Osteoblast (primary cell): ENCODE measurements around the gene KLHL36. TPM values are rescaled to one million over a fixed set of nuclear protein-coding genes. Genes with fewer than 3 reads are reported as not detected.

ENCODE experiments used
- DNase-seq: peaks from one replicate; pipeline ENCODE4 v3.0.0; 2011; ENCODE audit warnings: low spot score, mixed read lengths; ENCODE audit not compliant: insufficient read length; ENCODE audit errors: missing footprints
- H2AFZ ChIP-seq: 2 replicates; pipeline ENCODE4 v1.6.0; 2011; ENCODE audit warnings: mild to moderate bottlenecking, low read length
- H3K27ac ChIP-seq: 2 replicates; pipeline ENCODE4 v1.5.1; 2011; ENCODE audit warnings: mild to moderate bottlenecking, low read depth, low read length, moderate library complexity
- H3K27me3 ChIP-seq: 2 replicates; pipeline ENCODE4 v1.6.0; 2012; ENCODE audit warnings: mild to moderate bottlenecking, control low read depth, inconsistent platforms, low read length, moderate library complexity; ENCODE audit not compliant: insufficient read depth
- H3K36me3 ChIP-seq: 2 replicates; pipeline ENCODE4 v1.5.1; 2011; ENCODE audit warnings: mild to moderate bottlenecking, low read length, control low read depth, moderate library complexity; ENCODE audit not compliant: insufficient read depth
- H3K4me1 ChIP-seq: 2 replicates; pipeline ENCODE4 v1.5.1; 2011; ENCODE audit warnings: mild to moderate bottlenecking, low read length, control low read depth, moderate library complexity; ENCODE audit not compliant: insufficient read depth
- H3K4me2 ChIP-seq: 2 replicates; pipeline ENCODE4 v1.6.0; 2011; ENCODE audit warnings: mild to moderate bottlenecking, low read length; ENCODE audit not compliant: insufficient read depth
- H3K4me3 ChIP-seq: fragments of 200-600 bp; sonication (generic); 3 replicates; pipeline ENCODE4 v1.5.1; 2012; ENCODE audit warnings: mild to moderate bottlenecking, low read length, inconsistent platforms; ENCODE audit not compliant: insufficient read depth
- H3K79me2 ChIP-seq: 2 replicates; pipeline ENCODE4 v1.6.0; 2012; ENCODE audit warnings: mild to moderate bottlenecking, low read length, control low read depth, inconsistent platforms; ENCODE audit not compliant: insufficient read depth
- H3K9me3 ChIP-seq: 2 replicates; pipeline ENCODE4 v1.5.1; 2011; ENCODE audit warnings: low read depth, low read length, control low read depth
- H4K20me1 ChIP-seq: 2 replicates; pipeline ENCODE4 v1.6.0; 2012; ENCODE audit warnings: mild to moderate bottlenecking, low read length, control low read depth; ENCODE audit not compliant: insufficient read depth
- CTCF ChIP-seq: IDR thresholded peaks from 2 replicates; pipeline ENCODE4 v1.5.1; 2011; ENCODE audit warnings: mild to moderate bottlenecking, low read depth, low read length, moderate library complexity; ENCODE audit errors: extremely low read depth
- total RNA-seq: library from RNA; depleted of rRNA; stranded (reverse); fragments of >200 nt; gene quantifications from 2 replicates; pipeline ENCODE4 v1.2.3, GENCODE V29; 2012

The KLHL36 gene
- total RNA-seq, 1 donor, result 69.1 TPM

- peaks cover 49% of the 10 kb centered on the region for H3K79me2 ChIP-seq
- H3K4me1 ChIP-seq, result peaks cover 6% of the 10 kb centered on the region
- H3K4me3 ChIP-seq, result peak within 1 kb of the TSS; percentile 80
- H3K27ac ChIP-seq, result peak within 1 kb of the TSS; percentile 57
- peak; percentile 99 for DNase-seq
- H3K4me2 ChIP-seq, result peak within 1 kb of the TSS; percentile 90
- no peaks in the 10 kb centered on the region for H3K27me3 ChIP-seq
- no peaks in the 10 kb centered on the region for H3K9me3 ChIP-seq
- H4K20me1 ChIP-seq, result peaks cover 32% of the 10 kb centered on the region
- peak within 1 kb of the TSS; percentile 77 for H2AFZ ChIP-seq
- no peak for TF ChIP-seq CTCF
- no peaks in the 10 kb centered on the region for H3K36me3 ChIP-seq
These were observed 51.6 kb downstream of the KLHL36 start, which contains the start of gene USP10 for GRCh38 chr16:84699712-84700445. Gene USP10, plus strand, starts transcription at chr16:84700000. Its CDS starts 91 bp downstream, at chr16:84700091.

GRCh38 chr16:84700446-84701300, 52.4 kb downstream of the KLHL36 start:
- no peaks in the 10 kb centered on the region for H3K27me3 ChIP-seq
- peaks cover 6% of the 10 kb centered on the region for H3K4me1 ChIP-seq
- H3K27ac ChIP-seq, result peak overlapping the region; percentile 57
- peak overlapping the region; percentile 58 for H2AFZ ChIP-seq
- no peak for TF ChIP-seq CTCF
- no peak for DNase-seq
- H3K4me2 ChIP-seq, result peak overlapping the region; percentile 90
- H4K20me1 ChIP-seq, result peaks cover 39% of the 10 kb centered on the region
- peaks cover 57% of the 10 kb centered on the region for H3K79me2 ChIP-seq
- H3K36me3 ChIP-seq, result no peaks in the 10 kb centered on the region
- H3K4me3 ChIP-seq, result peak overlapping the region; percentile 80
- no peaks in the 10 kb centered on the region for H3K9me3 ChIP-seq

- H3K9me3 ChIP-seq, result no peaks in the 10 kb centered on the region
- H3K4me3 ChIP-seq, result no peak overlapping the region
- H4K20me1 ChIP-seq, result peaks cover 54% of the 10 kb centered on the region
- H3K27me3 ChIP-seq, result no peaks in the 10 kb centered on the region
- no peaks in the 10 kb centered on the region for H3K36me3 ChIP-seq
- peaks cover 85% of the 10 kb centered on the region for H3K79me2 ChIP-seq
- no peak for DNase-seq
- no peak overlapping the region for H2AFZ ChIP-seq
- no peak overlapping the region for H3K27ac ChIP-seq
- TF ChIP-seq CTCF, result no peak
- H3K4me2 ChIP-seq, result no peak overlapping the region
- peaks cover 6% of the 10 kb centered on the region for H3K4me1 ChIP-seq
These were observed 55.4 kb downstream of the KLHL36 start for GRCh38 chr16:84703681-84704080.

- H2AFZ ChIP-seq, result no peak overlapping the region
- H3K27ac ChIP-seq, result no peak overlapping the region
- H3K4me3 ChIP-seq, result no peak overlapping the region
- H3K9me3 ChIP-seq, result no peaks in the 10 kb centered on the region
- peaks cover 6% of the 10 kb centered on the region for H3K4me1 ChIP-seq
- H3K4me2 ChIP-seq, result no peak overlapping the region
- no peak for DNase-seq
- peaks cover 60% of the 10 kb centered on the region for H4K20me1 ChIP-seq
- no peaks in the 10 kb centered on the region for H3K27me3 ChIP-seq
- peaks cover 90% of the 10 kb centered on the region for H3K79me2 ChIP-seq
- H3K36me3 ChIP-seq, result no peaks in the 10 kb centered on the region
- no peak for TF ChIP-seq CTCF
These were observed 55.9 kb downstream of the KLHL36 start for GRCh38 chr16:84704253-84704652.
